HepG2 (cell line): Measurements from ENCODE around the gene NGEF. TPM values are rescaled to one million over a fixed set of nuclear protein-coding genes. Genes with fewer than 3 reads are reported as not detected.

Source experiments
- ATAC-seq: fragments of 200-7000 bp; cut with Tn5 transposase; 3 replicates; pipeline ENCODE4 v1.9.1; 2020; ENCODE audit warnings: mild to moderate bottlenecking, moderate library complexity
- BruUV-seq: library from RNA; stranded (reverse); fragments of 400-500 nt; replicated peaks from 2 replicates; lab custom pipeline; 2021; lab: Mats Ljungman, UMichigan
- CTCF ChIA-PET: fragments of 300-600 bp; formaldehyde crosslinking; extraction: SDS; loops from one replicate; lab custom pipeline; 2021; ENCODE audit warnings: low total read pairs, inconsistent platforms, low intra/inter-chr PET ratio; lab: Yijun Ruan, JAX
- POLR2A ChIA-PET: fragments of 350-600 bp; sonication (Branson Sonifier 250); formaldehyde crosslinking; loops from one replicate; lab custom pipeline; 2020; ENCODE audit warnings: antibody characterized with exemption, inconsistent platforms; lab: Yijun Ruan, JAX
- DNase-seq: peaks from one replicate; pipeline ENCODE4 v3.0.0-alpha.2; 2015; ENCODE audit warnings: low spot score
- FAIRE-seq: peaks from 3 replicates; lab custom pipeline; 2011; peaks lifted over from hg19 to GRCh38; lab: Jason Lieb, UNC
- H2AFZ ChIP-seq: one replicate; pipeline ENCODE4 v1.6.1; 2011; ENCODE audit warnings: low read length, inconsistent platforms
- H3K27ac ChIP-seq: fragments of 300-600 bp; 3 replicates; pipeline ENCODE4 v1.8.0; 2011; ENCODE audit warnings: mixed run types, mild to moderate bottlenecking, mixed read lengths, low read length, inconsistent platforms; ENCODE audit not compliant: insufficient read depth; ENCODE audit errors: extremely low read length
- H3K27me3 ChIP-seq, 2 experiments: fragments of 200-600 bp in 1 of 2; 2 replicates in 1 of 2; 3 replicates in 1 of 2; pipeline versions ENCODE4 v1.6.0 to v1.8.0; 2011; ENCODE audit warnings: low read length in 2 of 2, mild to moderate bottlenecking in 2 of 2, moderate library complexity in 2 of 2, inconsistent platforms in 1 of 2; ENCODE audit not compliant: insufficient read depth in 2 of 2, control insufficient read depth in 1 of 2
- H3K36me3 ChIP-seq, 2 experiments: fragments of 200-600 bp in 1 of 2; replicated peaks in 1 of 2; 2 replicates in 1 of 2; 3 replicates in 1 of 2; pipeline versions ENCODE4 v1.5.1 to v1.8.0; 2011; ENCODE audit warnings: low read length in 2 of 2, inconsistent platforms in 1 of 2; ENCODE audit not compliant: insufficient read depth in 2 of 2, control insufficient read depth in 1 of 2
- H3K4me1 ChIP-seq: 2 replicates; pipeline ENCODE4 v1.5.1; 2012; ENCODE audit warnings: low read length, inconsistent platforms; ENCODE audit not compliant: insufficient read depth
- H3K4me2 ChIP-seq: 2 replicates; pipeline ENCODE4 v1.6.0; 2011; ENCODE audit warnings: low read depth, low read length, inconsistent platforms
- H3K4me3 ChIP-seq, 3 experiments: fragments of 200-600 bp in 1 of 3; sonication (generic), shearing (Covaris generic) in 1 of 3; replicated peaks in 1 of 3; 2 replicates each; pipeline ENCODE4 v1.5.1; 2011 to 2016; ENCODE audit warnings: low read length in 3 of 3, inconsistent platforms in 2 of 3, low read depth in 2 of 3, mild to moderate bottlenecking in 2 of 3, control low read depth in 1 of 3, mixed read lengths in 1 of 3; ENCODE audit not compliant: insufficient read depth in 1 of 3
- H3K79me2 ChIP-seq: one replicate; pipeline ENCODE4 v1.6.1; 2011; ENCODE audit warnings: low read length, inconsistent platforms; ENCODE audit not compliant: insufficient read depth
- H3K9ac ChIP-seq: 2 replicates; pipeline ENCODE4 v1.6.0; 2011; ENCODE audit warnings: mild to moderate bottlenecking, low read depth, low read length, inconsistent platforms; ENCODE audit not compliant: insufficient read depth
- H3K9me3 ChIP-seq: 2 replicates; pipeline ENCODE4 v1.5.1; 2012; ENCODE audit warnings: mild to moderate bottlenecking, low read length
- H4K20me1 ChIP-seq: 2 replicates; pipeline ENCODE4 v1.6.0; 2011; ENCODE audit warnings: inconsistent platforms, mild to moderate bottlenecking, low read length, moderate library complexity; ENCODE audit not compliant: insufficient read depth
- BCL6 ChIP-seq: IDR thresholded peaks from 2 replicates; pipeline ENCODE4 v1.6.1; 2016; ENCODE audit warnings: missing genetic modification reagents, missing compliant biosample characterization
- CAMTA2 ChIP-seq: sonication (generic); formaldehyde crosslinking; IDR thresholded peaks from 2 replicates; pipeline ENCODE4 v1.4.0; 2020; ENCODE audit warnings: mild to moderate bottlenecking, missing genetic modification reagents, borderline replicate concordance
- CBX5 ChIP-seq: sonication (generic); formaldehyde crosslinking; IDR thresholded peaks from 2 replicates; pipeline ENCODE4 v1.4.0; 2020; ENCODE audit warnings: missing genetic modification reagents, borderline replicate concordance
- HOXD1 ChIP-seq: sonication (generic); formaldehyde crosslinking; IDR thresholded peaks from 2 replicates; pipeline ENCODE4 v1.5.0; 2020; ENCODE audit warnings: missing genetic modification reagents
- KLF11 ChIP-seq: IDR thresholded peaks from 2 replicates; pipeline ENCODE4 v1.6.1; 2016; ENCODE audit warnings: missing compliant biosample characterization
- MBD4 ChIP-seq: IDR thresholded peaks from 2 replicates; pipeline ENCODE4 v1.6.1; 2012; ENCODE audit warnings: low read length, inconsistent platforms, borderline replicate concordance
- SAP130 ChIP-seq: IDR thresholded peaks from 2 replicates; pipeline ENCODE4 v1.6.1; 2016; ENCODE audit warnings: low read depth
- ZFP41 ChIP-seq: sonication (generic); formaldehyde crosslinking; IDR thresholded peaks from 2 replicates; pipeline ENCODE4 v1.4.0; 2020; ENCODE audit warnings: mild to moderate bottlenecking, missing genetic modification reagents, borderline replicate concordance
- ZFYVE20 ChIP-seq: sonication (generic); formaldehyde crosslinking; IDR thresholded peaks from 2 replicates; pipeline ENCODE4 v1.8.0; 2023; ENCODE audit warnings: low read depth, mild to moderate bottlenecking, moderate library complexity, missing genetic modification reagents, borderline replicate concordance
- ZMYM2 ChIP-seq: sonication (generic); formaldehyde crosslinking; IDR thresholded peaks from 2 replicates; pipeline ENCODE4 v1.8.0; 2022; ENCODE audit warnings: mild to moderate bottlenecking, missing genetic modification reagents
- ZNF430 ChIP-seq: sonication (generic); formaldehyde crosslinking; IDR thresholded peaks from 2 replicates; pipeline ENCODE4 v1.9.0; 2021; ENCODE audit warnings: mild to moderate bottlenecking, missing genetic modification reagents
- ZNF564 ChIP-seq: sonication (generic); formaldehyde crosslinking; IDR thresholded peaks from 2 replicates; pipeline ENCODE4 v1.8.1; 2023; ENCODE audit warnings: mild to moderate bottlenecking, missing genetic modification reagents
- WGBS: methylation state at CpG from one replicate; pipeline ENCODE4 v1.1.6; 2017; ENCODE audit warnings: low lambda C conversion rate; 5-methylcytosine and 5-hydroxymethylcytosine counted together
- in situ Hi-C: cut with HindIII; loops from 2 replicates; pipeline ENCODE4 v1.10.0; 2017; ENCODE audit warnings: low pct_unique_long_range_greater_than_20kb; ENCODE audit not compliant: extremely low pct_ligation_motif_present
- intact Hi-C: fragments of 100-400 bp; cut with micrococcal nuclease; formaldehyde crosslinking; loops from one replicate; pipeline ENCODE4 v1.10.0; 2022; ENCODE audit not compliant: unreplicated experiment
- polyA plus RNA-seq, 8 experiments: library from polyadenylated mRNA; depleted of rRNA in 3 of 8; stranded (reverse) in 7 of 8; unstranded in 1 of 8; fragments of >200 nt; fragmentation: Illumina TruSeq in 4 of 8; extraction: Trizol in 4 of 8; gene quantifications; 2 replicates each; pipeline versions ENCODE4 v1.2.1 to v1.2.3, GENCODE V29; 2011 to 2016; ENCODE audit warnings: low read depth in 4 of 8, missing spikeins in 1 of 8, mixed read lengths in 1 of 8; ENCODE audit not compliant: insufficient read depth in 1 of 8
- total RNA-seq, 5 experiments: library from RNA; depleted of rRNA; stranded (reverse); fragments of >200 nt; fragmentation: Illumina TruSeq; extraction: Trizol; gene quantifications; 2 replicates each; pipeline ENCODE4 v1.2.3, GENCODE V29; 2016; ENCODE audit warnings: low read depth in 1 of 5
- TF ChIP-seq, protein P1 (sequence below): sonication (generic); formaldehyde crosslinking; IDR thresholded peaks from 2 replicates; pipeline ENCODE4 v1.4.0; 2020; ENCODE audit warnings: mild to moderate bottlenecking, missing genetic modification reagents
- TF ChIP-seq, protein P2 (sequence below): sonication (generic); formaldehyde crosslinking; IDR thresholded peaks from 2 replicates; pipeline ENCODE4 v1.8.1; 2022; ENCODE audit warnings: low read depth, mild to moderate bottlenecking, missing genetic modification reagents
- TF ChIP-seq, protein P3 (sequence below): sonication (generic); formaldehyde crosslinking; IDR thresholded peaks from 2 replicates; pipeline ENCODE4 v1.4.0; 2020; ENCODE audit warnings: missing genetic modification reagents, borderline replicate concordance
- TF ChIP-seq, protein P4 (sequence below): sonication (generic); formaldehyde crosslinking; IDR thresholded peaks from 2 replicates; pipeline ENCODE4 v1.5.0; 2020; ENCODE audit warnings: mild to moderate bottlenecking, missing genetic modification reagents, borderline replicate concordance

The NGEF gene
- total and polyA plus RNA-seq, 2 of the 13 experiments (the other 11 are each of a cell fraction or from before 2014, with no cell fraction given) = 14.4 to 36.9 TPM

DNA sequence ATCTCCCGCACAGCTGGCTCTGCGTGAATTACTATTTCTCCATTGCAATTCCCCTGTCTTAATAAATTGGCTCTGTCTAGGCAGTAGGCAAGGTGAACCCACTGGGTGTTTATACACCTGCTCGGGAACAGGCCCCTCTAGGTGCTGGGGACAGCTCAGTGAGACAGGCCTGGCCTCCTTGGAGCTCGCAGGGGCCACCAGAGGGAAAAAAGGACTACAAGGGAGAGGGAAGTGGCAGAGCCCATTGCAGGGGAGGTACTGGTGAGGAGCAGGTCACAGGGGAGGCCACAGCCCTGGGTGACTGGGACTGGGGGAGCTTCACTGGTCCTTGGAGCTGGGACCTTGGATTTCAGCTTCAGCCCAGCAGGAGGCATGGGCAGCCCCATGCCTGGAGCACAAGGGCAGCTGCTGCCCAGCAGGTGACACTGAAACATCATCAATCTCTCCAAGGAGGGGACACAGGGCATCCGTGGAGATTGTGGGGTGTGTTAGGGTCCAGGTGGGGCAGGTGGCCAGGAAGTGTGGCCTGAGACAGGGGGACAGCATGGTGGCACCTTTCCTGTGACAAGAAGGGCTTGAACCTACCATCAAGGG, 31.2 kb downstream of the NGEF start (continued):
- TF ChIP-seq HOXD1 (CRISPR knock-in tag) = no peak
- TF ChIP-seq, protein P1, sequence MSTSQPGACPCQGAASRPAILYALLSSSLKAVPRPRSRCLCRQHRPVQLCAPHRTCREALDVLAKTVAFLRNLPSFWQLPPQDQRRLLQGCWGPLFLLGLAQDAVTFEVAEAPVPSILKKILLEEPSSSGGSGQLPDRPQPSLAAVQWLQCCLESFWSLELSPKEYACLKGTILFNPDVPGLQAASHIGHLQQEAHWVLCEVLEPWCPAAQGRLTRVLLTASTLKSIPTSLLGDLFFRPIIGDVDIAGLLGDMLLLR (CRISPR knock-in tag) = no peak

DNA sequence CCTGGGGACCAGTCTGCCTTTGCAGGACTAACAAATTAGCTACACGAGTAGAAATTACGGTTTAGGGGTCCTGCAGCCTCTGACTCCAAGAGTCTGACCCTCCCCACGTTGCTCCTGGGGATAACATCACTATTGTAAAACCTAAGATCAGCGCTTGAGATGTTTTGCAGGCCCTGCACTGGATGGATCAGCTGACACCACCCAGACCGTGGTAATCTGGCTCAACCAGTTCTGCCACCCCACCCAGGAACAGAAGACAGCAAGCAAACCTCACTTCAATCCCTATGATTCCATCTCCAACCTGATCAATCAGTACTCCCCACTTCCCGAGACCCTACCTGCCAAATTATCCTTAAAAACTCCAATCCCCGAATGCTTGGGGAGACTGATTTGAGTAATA, 31.7 kb downstream of the NGEF start:
- intact Hi-C loops = loop anchor here (5.0 kb wide), 1 partner anchor 71 kb away; no protein-coding TSS in a partner anchor
- Histone ChIP-seq H3K4me2 (no peak overlapping the region), H3K36me3 (peaks cover 2 to 3% of the 10 kb centered on the region in 2 experiments; a peak in 4 of 5 replicates), H4K20me1 (no peaks in the 10 kb centered on the region), H3K27ac (no peak overlapping the region), H3K4me3 (no peak overlapping the region), H3K27me3 (no peaks in the 10 kb centered on the region), H2AFZ (no peak overlapping the region), H3K9me3 (no peaks in the 10 kb centered on the region), H3K4me1 (no peaks in the 10 kb centered on the region), H3K79me2 (no peaks in the 10 kb centered on the region), H3K9ac (no peak overlapping the region)
- no TSS peak for BruUV-seq
- 77% methylated on average over 6 of the region's 7 CpGs for WGBS
- ATAC-seq (no peak), DNase-seq (no peak), FAIRE-seq (no peak)
- in situ Hi-C loops = no loop called here
- CTCF ChIA-PET = interaction anchor here (2.5 kb wide), 1 partner anchor 47 kb away, joined by 8 read pairs; no protein-coding TSS in a partner anchor
- POLR2A ChIA-PET = no interaction called here
- TF ChIP-seq ZFP41 (CRISPR knock-in tag) (no peak), BCL6 (CRISPR knock-in tag) (no peak), KLF11 (no peak), MBD4 (no peak), ZNF430 (no peak), ZMYM2 (CRISPR knock-in tag) (no peak), CBX5 (CRISPR knock-in tag) (no peak), SAP130 (CRISPR knock-in tag) (no peak), CAMTA2 (no peak), ZFYVE20 (no peak), ZNF564 (CRISPR knock-in tag) (no peak)
- TF ChIP-seq, protein P2, sequence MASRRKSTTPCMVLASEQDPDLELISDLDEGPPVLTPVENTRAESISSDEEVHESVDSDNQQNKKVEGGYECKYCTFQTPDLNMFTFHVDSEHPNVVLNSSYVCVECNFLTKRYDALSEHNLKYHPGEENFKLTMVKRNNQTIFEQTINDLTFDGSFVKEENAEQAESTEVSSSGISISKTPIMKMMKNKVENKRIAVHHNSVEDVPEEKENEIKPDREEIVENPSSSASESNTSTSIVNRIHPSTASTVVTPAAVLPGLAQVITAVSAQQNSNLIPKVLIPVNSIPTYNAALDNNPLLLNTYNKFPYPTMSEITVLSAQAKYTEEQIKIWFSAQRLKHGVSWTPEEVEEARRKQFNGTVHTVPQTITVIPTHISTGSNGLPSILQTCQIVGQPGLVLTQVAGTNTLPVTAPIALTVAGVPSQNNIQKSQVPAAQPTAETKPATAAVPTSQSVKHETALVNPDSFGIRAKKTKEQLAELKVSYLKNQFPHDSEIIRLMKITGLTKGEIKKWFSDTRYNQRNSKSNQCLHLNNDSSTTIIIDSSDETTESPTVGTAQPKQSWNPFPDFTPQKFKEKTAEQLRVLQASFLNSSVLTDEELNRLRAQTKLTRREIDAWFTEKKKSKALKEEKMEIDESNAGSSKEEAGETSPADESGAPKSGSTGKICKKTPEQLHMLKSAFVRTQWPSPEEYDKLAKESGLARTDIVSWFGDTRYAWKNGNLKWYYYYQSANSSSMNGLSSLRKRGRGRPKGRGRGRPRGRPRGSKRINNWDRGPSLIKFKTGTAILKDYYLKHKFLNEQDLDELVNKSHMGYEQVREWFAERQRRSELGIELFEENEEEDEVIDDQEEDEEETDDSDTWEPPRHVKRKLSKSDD (CRISPR knock-in tag) = no peak
- TF ChIP-seq, protein P3, sequence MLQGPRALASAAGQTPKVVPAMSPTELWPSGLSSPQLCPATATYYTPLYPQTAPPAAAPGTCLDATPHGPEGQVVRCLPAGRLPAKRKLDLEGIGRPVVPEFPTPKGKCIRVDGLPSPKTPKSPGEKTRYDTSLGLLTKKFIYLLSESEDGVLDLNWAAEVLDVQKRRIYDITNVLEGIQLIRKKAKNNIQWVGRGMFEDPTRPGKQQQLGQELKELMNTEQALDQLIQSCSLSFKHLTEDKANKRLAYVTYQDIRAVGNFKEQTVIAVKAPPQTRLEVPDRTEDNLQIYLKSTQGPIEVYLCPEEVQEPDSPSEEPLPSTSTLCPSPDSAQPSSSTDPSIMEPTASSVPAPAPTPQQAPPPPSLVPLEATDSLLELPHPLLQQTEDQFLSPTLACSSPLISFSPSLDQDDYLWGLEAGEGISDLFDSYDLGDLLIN (CRISPR knock-in tag) = no peak
- TF ChIP-seq, protein P4, sequence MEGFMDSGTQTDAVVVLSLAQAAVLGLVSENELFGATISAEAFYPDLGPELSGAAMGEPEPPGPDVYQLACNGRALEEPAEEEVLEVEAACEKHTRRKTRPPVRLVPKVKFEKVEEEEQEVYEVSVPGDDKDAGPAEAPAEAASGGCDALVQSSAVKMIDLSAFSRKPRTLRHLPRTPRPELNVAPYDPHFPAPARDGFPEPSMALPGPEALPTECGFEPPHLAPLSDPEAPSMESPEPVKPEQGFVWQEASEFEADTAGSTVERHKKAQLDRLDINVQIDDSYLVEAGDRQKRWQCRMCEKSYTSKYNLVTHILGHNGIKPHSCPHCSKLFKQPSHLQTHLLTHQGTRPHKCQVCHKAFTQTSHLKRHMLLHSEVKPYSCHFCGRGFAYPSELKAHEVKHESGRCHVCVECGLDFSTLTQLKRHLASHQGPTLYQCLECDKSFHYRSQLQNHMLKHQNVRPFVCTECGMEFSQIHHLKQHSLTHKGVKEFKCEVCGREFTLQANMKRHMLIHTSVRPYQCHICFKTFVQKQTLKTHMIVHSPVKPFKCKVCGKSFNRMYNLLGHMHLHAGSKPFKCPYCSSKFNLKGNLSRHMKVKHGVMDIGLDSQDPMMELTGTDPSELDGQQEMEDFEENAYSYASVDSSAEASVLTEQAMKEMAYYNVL (CRISPR knock-in tag) = no peak
